K562 treated with DMSO at 1 percent for 12 hours (cell line): ENCODE measurements around the gene PSMG2. TPM values are rescaled to one million over a fixed set of nuclear protein-coding genes. Genes with fewer than 3 reads are reported as not detected.

Source experiments
- total RNA-seq: library from RNA; unstranded; fragments of 300-600 nt; gene quantifications from 2 replicates; pipeline ENCODE4 v1.2.3, GENCODE V29; 2022; ENCODE audit not compliant: insufficient read depth

Gene PSMG2
- total RNA-seq, result 56.5 and 73.9 TPM in 2 replicates

DNA sequence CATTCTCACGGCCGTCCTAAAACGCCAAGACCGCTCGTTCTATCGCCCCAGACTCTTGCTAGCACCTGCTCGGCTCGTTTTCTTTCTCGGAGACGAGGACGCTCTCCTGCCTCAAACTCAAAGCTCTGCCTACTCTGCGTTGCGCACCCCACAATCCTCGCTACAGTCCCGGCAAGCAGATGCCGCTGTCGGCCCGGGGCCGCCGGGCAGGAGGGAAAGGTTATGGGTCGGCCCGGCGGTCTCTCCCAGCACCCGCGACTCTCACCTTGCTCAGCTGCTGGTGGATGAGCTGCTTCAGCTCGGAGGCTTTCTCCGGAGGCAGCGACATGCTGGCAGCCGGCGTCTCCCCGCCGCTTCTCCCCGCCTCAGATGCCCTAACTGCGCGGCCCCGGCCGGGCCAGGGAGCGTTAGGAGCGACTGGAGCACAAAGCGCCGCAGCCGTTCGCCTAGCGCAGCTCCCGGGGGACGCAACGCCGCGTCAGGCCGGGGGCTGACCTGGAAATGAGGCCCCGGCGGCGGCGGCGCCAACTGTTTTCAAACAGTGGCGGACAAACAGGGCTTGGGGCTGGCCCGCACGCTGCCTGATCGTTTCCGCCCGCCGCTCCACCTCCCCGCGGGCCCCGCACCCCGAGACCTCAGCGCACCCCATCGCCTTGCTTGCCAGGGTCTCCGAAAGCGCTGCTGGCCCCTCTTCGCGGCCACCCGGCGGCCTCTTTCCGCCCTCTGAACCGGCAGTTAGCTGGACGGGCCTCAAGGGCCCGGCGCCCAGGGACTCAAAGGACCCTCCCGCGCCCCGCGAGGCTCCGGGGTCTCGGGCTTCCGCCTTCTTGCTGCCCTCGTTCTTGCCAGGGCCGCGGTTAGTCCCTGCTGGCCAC lies at the start of gene PSMG2, which contains the start of gene CEP76:
PSMG2 (plus strand) TSS at position 822 of the 875 bp plus-strand sequence. CDS start 66 bp downstream, outside the sequence.
CEP76 (minus strand) TSS at position 503 of the 875 bp plus-strand sequence; CDS start at position 328, 175 bp downstream.

GRCh38 chr18:12657684-12658425 lies 45.0 kb upstream of the PSMG2 start, which contains the start of gene SPIRE1:
Gene SPIRE1 (minus strand): TSS chr18:12658107. CDS start chr18:12657866, 241 bp downstream.

Other genes with a start within 250 kb of the PSMG2 start
- 7.8 and 17.3 TPM in 2 replicates for gene SPIRE1, start 44.9 kb upstream of the PSMG2 start, total RNA-seq
- 8.5 and 15.3 TPM in 2 replicates for gene CEP76, start 319 bp upstream of the PSMG2 start, total RNA-seq
- gene PTPN2, start 181.2 kb downstream of the PSMG2 start, total RNA-seq, result 19.6 and 29.9 TPM in 2 replicates
- 12.8 and 24.6 TPM in 2 replicates for gene SEH1L, start 245.0 kb downstream of the PSMG2 start, total RNA-seq